Adrenal gland (tissue), 12 donors: ENCODE results near the gene ADAM10. TPM values are rescaled to one million over a fixed set of nuclear protein-coding genes. Genes with fewer than 3 reads are reported as not detected.

ENCODE experiments used
- DNase-seq, 7 donors: peaks; one replicate each; pipeline ENCODE4 v3.0.0-alpha.2; 2019 to 2020
- H3K27ac ChIP-seq, 5 donors: fragments of 200-600 bp; sonication (generic) in 4 of 5; 1 replicate in 3 of 5; 2 replicates in 2 of 5; pipeline versions ENCODE4 v1.5.1 to v1.8.0; 2016 to 2020; ENCODE audit warnings: mild to moderate bottlenecking in 1 of 5
- H3K27me3 ChIP-seq: fragments of 200-600 bp; 2 replicates; pipeline ENCODE4 v1.8.0; 2021
- H3K36me3 ChIP-seq, 2 donors: fragments of 200-600 bp; replicated peaks in 1 of 2; 1 replicate in 1 of 2; 2 replicates in 1 of 2; pipeline versions ENCODE4 v1.5.1 to v1.8.0; 2018 to 2022
- H3K4me1 ChIP-seq, 2 donors: fragments of 200-600 bp; replicated peaks in 1 of 2; 1 replicate in 1 of 2; 2 replicates in 1 of 2; pipeline versions ENCODE4 v1.5.1 to v1.8.0; 2018 to 2021
- H3K4me3 ChIP-seq, 4 donors: fragments of 200-600 bp; sonication (generic) in 3 of 4; one replicate each; pipeline ENCODE4 v1.5.1; 2016 to 2018
- H3K9me3 ChIP-seq, 3 donors: fragments of 200-600 bp; sonication (generic) in 1 of 3; replicated peaks in 1 of 3; 1 replicate in 2 of 3; 2 replicates in 1 of 3; pipeline versions ENCODE4 v1.5.1 to v1.8.0; 2016 to 2021
- CTCF ChIP-seq, 6 experiments: fragments of 450-650 bp in 4 of 6; fragments of 200-600 bp in 2 of 6; sonication (generic) in 1 of 6; IDR thresholded peaks; 1 replicate in 5 of 6; 2 replicates in 1 of 6; pipeline versions ENCODE4 v1.5.1 to v1.8.0; 2016 to 2021; ENCODE audit warnings: antibody characterized with exemption in 6 of 6, mild to moderate bottlenecking in 2 of 6, moderate library complexity in 1 of 6
- POLR2A ChIP-seq, 2 donors: fragments of 450-650 bp; IDR thresholded peaks; one replicate each; pipeline ENCODE4 v1.6.1; 2017; ENCODE audit warnings: antibody characterized with exemption in 2 of 2, mild to moderate bottlenecking in 2 of 2, moderate library complexity in 1 of 2
- WGBS, 4 donors: extraction: QIAGEN DNeasy Blood & Tissue Kit in 2 of 4; methylation state at CpG; one replicate each; pipeline versions ENCODE4 v1.1.5 to v1.1.7; 2013 to 2017; 5-methylcytosine and 5-hydroxymethylcytosine counted together
- intact Hi-C, 2 donors: fragments of 100-400 bp; cut with DNase I; formaldehyde crosslinking; loops; one replicate each; pipeline versions ENCODE4 v1.14.1 to v1.15.0; 2022 to 2023
- polyA plus RNA-seq, 3 donors: library from polyadenylated mRNA; stranded (reverse); fragments of 200-250 nt in 2 of 3; fragments of 350-450 nt in 1 of 3; fragmentation: Illumina TruSeq in 1 of 3; extraction: RNeasy Lipid Tissue Mini Kit (QIAGEN cat#74804) in 1 of 3; gene quantifications; one replicate each; pipeline ENCODE4 v1.2.3, GENCODE V29; 2013 to 2014
- small RNA-seq, 2 donors: library from RNA; depleted of rRNA; stranded (forward); fragments of <200 nt; gene quantifications; one replicate each; pipeline ENCODE3, GENCODE V24; 2016
- total RNA-seq, 9 donors: library from RNA; depleted of rRNA in 4 of 9; stranded (reverse); fragments of >200 nt in 4 of 9; fragments of 120-200 nt in 1 of 9; fragmentation: NEBNext Ultra II Directional in 1 of 9; extraction: Animal tissue kit (Norgen Biotek cat#: 25700) in 1 of 9; gene quantifications; one replicate each; pipeline versions ENCODE4 v1.1.0 to v1.2.4, GENCODE V29; 2013 to 2023
- donor health status: healthy with polysubstance abuse.
- donor health status: Bipolar disorder and iron deficiency.
- donor health status: DM: yes; HTN: yes; CAD: no.
- donor health status: DM: no; HTN: no; CAD: no.
- donor health status: DM: no; HTN: no; CAD: no.
- donor health status: DM: yes; HTN: yes; CAD: no.

Gene ADAM10
- total and polyA plus RNA-seq, 12 donors: 6.2 to 97.9 (median 50.7) TPM

DNA sequence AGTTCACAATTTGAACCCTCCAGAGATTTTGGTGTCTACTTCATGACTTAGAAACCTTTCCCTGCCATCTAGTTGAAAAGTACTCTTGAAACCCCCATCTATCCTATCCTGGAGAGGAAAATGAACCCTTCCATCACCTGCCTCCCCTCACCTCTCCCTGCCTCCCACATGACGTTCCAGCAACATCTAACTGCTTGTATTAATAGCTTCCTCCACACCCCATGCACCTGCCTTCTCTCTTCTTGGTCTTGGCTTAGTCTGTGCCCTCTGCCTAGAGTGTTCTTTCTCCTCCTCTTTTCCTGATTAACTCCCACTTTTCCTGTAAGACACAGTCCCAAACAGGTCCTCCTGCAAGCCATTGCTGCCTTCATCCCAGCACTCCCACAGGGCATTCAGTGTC is 210.0 kb downstream of the ADAM10 start:
- Histone ChIP-seq H3K9me3 (no peaks in the 10 kb centered on the region), H3K27ac (no peak overlapping the region), H3K36me3 (no peaks in the 10 kb centered on the region), H3K4me1 (no peaks in the 10 kb centered on the region), H3K4me3 (no peak overlapping the region), H3K27me3 (no peaks in the 10 kb centered on the region)
- intact Hi-C loops: no loop called here
- 71 to 91% (median 79%) methylated on average over 1 of the region's 1 CpG for WGBS, 4 donors
- no peak for TF ChIP-seq POLR2A (IDR thresholded peaks at IDR 0.05)
- TF ChIP-seq CTCF (IDR thresholded peaks at IDR 0.05): no peak
- DNase-seq: peak in 1 of 7 donors; percentile 4

GRCh38 chr15:58538901-58539300 is 210.6 kb downstream of the ADAM10 start:
- H3K36me3 ChIP-seq: no peaks in the 10 kb centered on the region
- H3K9me3 ChIP-seq: no peaks in the 10 kb centered on the region
- H3K4me3 ChIP-seq: no peak overlapping the region
- no peak overlapping the region for H3K27ac ChIP-seq
- no peak for TF ChIP-seq POLR2A (IDR thresholded peaks at IDR 0.05)
- TF ChIP-seq CTCF (IDR thresholded peaks at IDR 0.05): no peak
- no peaks in the 10 kb centered on the region for H3K4me1 ChIP-seq
- H3K27me3 ChIP-seq: no peaks in the 10 kb centered on the region
- WGBS, 4 donors: 94 to 98% (median 96%) methylated on average over 3 of the region's 3 CpGs
- intact Hi-C loops: no loop called here
- peak in 1 of 7 donors; percentile 14 for DNase-seq

Small RNA genes within 50 kb of the gene (small RNA-seq; reads per million reads assigned to genes)
- gene AC091046.1: 0 reads per million in 2 donors
- gene RF00012: 0 reads per million in 2 donors

Other genes starting within 250 kb of the ADAM10 start
- 10 to 100 TPM in 7 of 9 donors, 1 to 10 TPM in 2; 7.7 to 25.1 (median 13.7) TPM for gene MINDY2, start 21.6 kb upstream of the ADAM10 start, total RNA-seq
- gene MINDY2, start 21.6 kb upstream of the ADAM10 start, polyA plus RNA-seq: 1 to 10 TPM; 2.7 to 9.5 (median 5.5) TPM
- gene SLTM, start 184.0 kb upstream of the ADAM10 start, total RNA-seq: 10 to 100 TPM; 31.4 to 80.5 (median 48.9) TPM
- 10 to 100 TPM; 56.6 to 87.0 (median 64.2) TPM for gene SLTM, start 184.0 kb upstream of the ADAM10 start, polyA plus RNA-seq
- 10 to 100 TPM; 13.8 to 32.9 (median 27.8) TPM for gene RNF111, start 238.0 kb upstream of the ADAM10 start, total RNA-seq
- 10 to 100 TPM in 1 of 3 donors, 1 to 10 TPM in 2; 5.7 to 41.6 (median 8.3) TPM for gene RNF111, start 238.0 kb upstream of the ADAM10 start, polyA plus RNA-seq